Measurements from ENCODE around the gene NTRK1. TPM values are rescaled to one million over a fixed set of nuclear protein-coding genes. Genes with fewer than 3 reads are reported as not detected.

NTRK1 gene
- total RNA-seq, 1 experiment from 2014 or later, result not detected

DNA sequence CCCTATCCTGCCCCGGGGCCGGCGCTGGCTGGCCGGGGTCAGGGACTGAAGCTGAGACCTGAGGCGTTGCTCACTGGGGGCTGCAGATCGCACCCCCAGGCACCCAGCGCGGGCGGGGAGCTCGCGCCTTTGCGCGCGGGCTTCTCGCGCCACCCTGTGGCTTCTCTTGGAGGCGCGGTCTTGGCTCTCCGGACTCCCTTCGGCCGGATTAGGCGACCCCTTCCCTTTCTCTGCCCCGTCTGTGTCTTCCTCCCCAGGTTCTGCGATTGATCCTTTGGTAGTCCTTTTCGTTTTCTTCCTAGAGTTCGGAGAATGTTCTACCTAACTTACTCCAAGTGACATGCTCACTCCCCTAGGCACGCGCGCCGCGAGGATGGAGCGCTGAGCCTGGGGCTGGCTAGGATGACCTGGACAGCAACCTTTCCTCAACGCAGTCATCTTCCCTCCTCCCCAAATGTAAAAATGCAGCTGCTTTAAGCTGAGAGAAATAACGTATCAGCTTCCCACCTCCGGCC is 495 bp upstream of the NTRK1 start:
- Histone ChIP-seq H3F3A (ENCODE audit: insufficient read depth, low read depth) (no peaks in the 10 kb centered on the region), H3K36me3 (ENCODE audit: low read depth) (no peaks in the 10 kb centered on the region), H2AFZ (peak overlapping the region; percentile 24; the same call in 1 of the 2 replicates), H3K27ac (no peak overlapping the region), H3K79me2 (ENCODE audit: low read depth) (no peaks in the 10 kb centered on the region), H3K4me1 (replicated peaks; ENCODE audit: insufficient read depth) (peaks cover 12% of the 10 kb centered on the region), H3K4me3 (peak overlapping the region; percentile 40; the same call in 1 of the 2 replicates), H3K9me3 (ENCODE audit: insufficient read depth, low read depth) (no peaks in the 10 kb centered on the region), H3K4me2 (peak overlapping the region; percentile 83), H4K20me1 (ENCODE audit: insufficient read depth) (no peaks in the 10 kb centered on the region), H3K9me2 (ENCODE audit: insufficient read depth) (no peaks in the 10 kb centered on the region), H3K27me3 (ENCODE audit: insufficient read depth, low read depth) (peaks cover 58% of the 10 kb centered on the region)
- POLR2A ChIA-PET (ENCODE audit: unreplicated experiment), result interaction anchor here (0.7 kb wide), 1 partner anchor 132 kb away, joined by 7 read pairs; the partner anchor contains the start of genes ISG20L2 and METTL25B
- peak in 1 of 2 experiments; percentile 49 for DNase-seq
- CTCF ChIA-PET, result interaction anchor here (0.6 to 2.5 kb wide), 18 partner anchors 21 to 599 kb away, joined by 3 to 25 read pairs (median 4); partner anchors contain the start of gene CRABP2
- intact Hi-C loops (cut with micrococcal nuclease; ENCODE audit: unreplicated experiment), result loop anchor here (1.0 to 2.0 kb wide), 2 partner anchors 63 to 134 kb away; no protein-coding TSS in a partner anchor
- no TSS peak for BruUV-seq (replicated peaks)
- TF ChIP-seq EZH2 (IDR thresholded peaks at IDR 0.05; ENCODE audit: low read depth), result no peak
- TF ChIP-seq, protein P1, sequence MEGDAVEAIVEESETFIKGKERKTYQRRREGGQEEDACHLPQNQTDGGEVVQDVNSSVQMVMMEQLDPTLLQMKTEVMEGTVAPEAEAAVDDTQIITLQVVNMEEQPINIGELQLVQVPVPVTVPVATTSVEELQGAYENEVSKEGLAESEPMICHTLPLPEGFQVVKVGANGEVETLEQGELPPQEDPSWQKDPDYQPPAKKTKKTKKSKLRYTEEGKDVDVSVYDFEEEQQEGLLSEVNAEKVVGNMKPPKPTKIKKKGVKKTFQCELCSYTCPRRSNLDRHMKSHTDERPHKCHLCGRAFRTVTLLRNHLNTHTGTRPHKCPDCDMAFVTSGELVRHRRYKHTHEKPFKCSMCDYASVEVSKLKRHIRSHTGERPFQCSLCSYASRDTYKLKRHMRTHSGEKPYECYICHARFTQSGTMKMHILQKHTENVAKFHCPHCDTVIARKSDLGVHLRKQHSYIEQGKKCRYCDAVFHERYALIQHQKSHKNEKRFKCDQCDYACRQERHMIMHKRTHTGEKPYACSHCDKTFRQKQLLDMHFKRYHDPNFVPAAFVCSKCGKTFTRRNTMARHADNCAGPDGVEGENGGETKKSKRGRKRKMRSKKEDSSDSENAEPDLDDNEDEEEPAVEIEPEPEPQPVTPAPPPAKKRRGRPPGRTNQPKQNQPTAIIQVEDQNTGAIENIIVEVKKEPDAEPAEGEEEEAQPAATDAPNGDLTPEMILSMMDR (conservative IDR thresholded peaks at IDR 0.05), result peak; percentile 80

DNA sequence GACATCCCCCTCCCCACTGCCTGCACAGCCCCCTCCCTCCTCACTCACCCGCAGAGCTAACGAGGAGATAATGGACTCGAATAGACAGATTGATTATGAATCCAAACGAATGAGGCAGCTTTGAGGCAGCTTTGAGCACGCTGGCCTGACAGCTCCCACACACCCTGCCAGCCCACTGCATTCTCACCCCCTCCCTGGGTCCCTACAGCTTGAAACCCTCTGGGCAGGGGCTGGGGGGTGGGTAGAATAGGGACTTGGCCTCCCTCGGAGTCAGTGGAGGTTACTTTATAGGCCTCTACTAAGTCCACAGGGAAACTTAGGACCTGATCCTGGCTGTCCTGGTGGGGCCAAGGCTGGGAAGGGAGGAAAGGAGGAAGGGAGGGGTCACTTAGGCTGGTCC is 1.9 kb downstream of the NTRK1 start:
- no peak for DNase-seq
- intact Hi-C loops (cut with micrococcal nuclease; ENCODE audit: unreplicated experiment), result no loop called here
- ChIA-PET CTCF (interaction anchor here (0.6 to 1.1 kb wide), 3 partner anchors 14 to 71 kb away, joined by 4 to 9 read pairs (median 9); no protein-coding TSS in a partner anchor), POLR2A (ENCODE audit: unreplicated experiment) (no interaction called here)
- Histone ChIP-seq H3K4me2 (no peak overlapping the region), H3K27ac (no peak overlapping the region), H3K9me3 (ENCODE audit: insufficient read depth, low read depth) (no peaks in the 10 kb centered on the region), H4K20me1 (ENCODE audit: insufficient read depth) (no peaks in the 10 kb centered on the region), H3K4me3 (no peak overlapping the region), H3K4me1 (replicated peaks; ENCODE audit: insufficient read depth) (peaks cover 12% of the 10 kb centered on the region), H3K79me2 (ENCODE audit: low read depth) (no peaks in the 10 kb centered on the region), H2AFZ (no peak overlapping the region), H3K27me3 (ENCODE audit: insufficient read depth, low read depth) (peaks cover 47% of the 10 kb centered on the region), H3F3A (ENCODE audit: insufficient read depth, low read depth) (no peaks in the 10 kb centered on the region), H3K9me2 (ENCODE audit: insufficient read depth) (no peaks in the 10 kb centered on the region), H3K36me3 (ENCODE audit: low read depth) (no peaks in the 10 kb centered on the region)
- no TSS peak for BruUV-seq (replicated peaks)
- TF ChIP-seq EZH2 (IDR thresholded peaks at IDR 0.05; ENCODE audit: low read depth), result no peak
- TF ChIP-seq, protein P1 (conservative IDR thresholded peaks at IDR 0.05), result no peak

GRCh38 chr1:156862997-156863599 is 2.4 kb downstream of the NTRK1 start:
- POLR2A ChIA-PET (ENCODE audit: unreplicated experiment), result no interaction called here
- CTCF ChIA-PET, result interaction anchor here (0.6 kb wide), 1 partner anchor 15 kb away, joined by 9 read pairs; no protein-coding TSS in a partner anchor
- peaks cover 42% of the 10 kb centered on the region for H3K27me3 ChIP-seq (ENCODE audit: insufficient read depth, low read depth)

More at GRCh38 chr1:156862997-156863599, 2.4 kb downstream of the NTRK1 start:
- Histone ChIP-seq H3K9me3 (ENCODE audit: insufficient read depth, low read depth) (no peaks in the 10 kb centered on the region), H4K20me1 (ENCODE audit: insufficient read depth) (no peaks in the 10 kb centered on the region), H3K4me1 (replicated peaks; ENCODE audit: insufficient read depth) (peaks cover 12% of the 10 kb centered on the region), H3K4me3 (no peak overlapping the region), H3K9me2 (ENCODE audit: insufficient read depth) (no peaks in the 10 kb centered on the region), H3F3A (ENCODE audit: insufficient read depth, low read depth) (no peaks in the 10 kb centered on the region), H3K79me2 (ENCODE audit: low read depth) (no peaks in the 10 kb centered on the region), H3K4me2 (no peak overlapping the region), H3K36me3 (ENCODE audit: low read depth) (no peaks in the 10 kb centered on the region), H3K27ac (no peak overlapping the region), H2AFZ (no peak overlapping the region)
- TF ChIP-seq EZH2 (IDR thresholded peaks at IDR 0.05; ENCODE audit: low read depth), result no peak
- TF ChIP-seq, protein P1 (conservative IDR thresholded peaks at IDR 0.05), result no peak
- intact Hi-C loops (cut with micrococcal nuclease; ENCODE audit: unreplicated experiment), result no loop called here
- no peak for DNase-seq
- no TSS peak for BruUV-seq (replicated peaks)

All from PC-9 (cell line).